A549 treated with AZD2906 at 1 μM for 4 hours (cell line): Measurements from ENCODE around the gene FRMD8. TPM values are rescaled to one million over a fixed set of nuclear protein-coding genes. Genes with fewer than 3 reads are reported as not detected.

Experiments
- total RNA-seq: library from RNA; stranded (reverse); fragments of 200-300 nt; extraction: Qiagen RNA extraction; gene quantifications from 5 replicates; pipeline ENCODE4 v1.2.3, GENCODE V29; 2022

FRMD8 gene
- total RNA-seq, result 45.6 to 53.2 TPM (median 48.9 TPM) in 5 replicates

GRCh38 chr11:65386307-65387140, at the start of gene FRMD8:
Gene FRMD8 (plus strand): TSS chr11:65386637. CDS start chr11:65387037, 400 bp downstream.

GRCh38 chr11:65354265-65355012, 32.0 kb upstream of the FRMD8 start, which contains the start of gene TIGD3:
Gene TIGD3 (plus strand): TSS chr11:65354751. CDS start chr11:65355809, 1,058 bp downstream.

GRCh38 chr11:65382033-65382803, 4.2 kb upstream of the FRMD8 start, which contains the start of gene SLC25A45:
Gene SLC25A45 (minus strand): TSS chr11:65382646. CDS start chr11:65381951, 695 bp downstream.

GRCh38 chr11:65422633-65423515, 36.4 kb downstream of the FRMD8 start, which contains the start of gene NEAT1:
Gene NEAT1 (plus strand): TSS chr11:65422798.

Other genes with a start within 250 kb of the FRMD8 start
- not detected in 5 replicates for gene SPDYC, start 216.4 kb upstream of the FRMD8 start, total RNA-seq
- 107 to 119 TPM (median 117 TPM) in 5 replicates for gene CAPN1, start 204.7 kb upstream of the FRMD8 start, total RNA-seq
- gene POLA2, start 124.7 kb upstream of the FRMD8 start, total RNA-seq, result 12.4 to 15.4 TPM (median 13.8 TPM) in 5 replicates
- gene CDC42EP2, start 71.8 kb upstream of the FRMD8 start, total RNA-seq, result 14.1 to 21.9 TPM (median 19.2 TPM) in 5 replicates
- gene DPF2, start 52.8 kb upstream of the FRMD8 start, total RNA-seq, result 39.6 to 46.8 TPM (median 40.9 TPM) in 5 replicates
- 0.94 to 1.3 TPM (median 1.2 TPM) in 5 replicates for gene TIGD3, start 31.9 kb upstream of the FRMD8 start, total RNA-seq
- 12.1 to 15.2 TPM (median 14.2 TPM) in 5 replicates for gene SLC25A45, start 4.0 kb upstream of the FRMD8 start, total RNA-seq
- 123 to 204 TPM (median 187 TPM) in 5 replicates for gene NEAT1, start 36.2 kb downstream of the FRMD8 start, total RNA-seq
- gene MALAT1, start 112.4 kb downstream of the FRMD8 start, total RNA-seq, result 42.9 to 87.3 TPM (median 59.9 TPM) in 5 replicates
- 47.8 to 62.4 TPM (median 58.2 TPM) in 5 replicates for gene SCYL1, start 138.4 kb downstream of the FRMD8 start, total RNA-seq
- gene LTBP3, start 171.7 kb downstream of the FRMD8 start, total RNA-seq, result 89.3 to 122 TPM (median 106 TPM) in 5 replicates
- gene ZNRD2, start 183.8 kb downstream of the FRMD8 start, total RNA-seq, result 63.9 to 77.4 TPM (median 76.9 TPM) in 5 replicates
- 26.3 to 47.9 TPM (median 45.5 TPM) in 5 replicates for gene FAM89B, start 185.9 kb downstream of the FRMD8 start, total RNA-seq
- 27.8 to 36.2 TPM (median 31.5 TPM) in 5 replicates for gene EHBP1L1, start 189.4 kb downstream of the FRMD8 start, total RNA-seq
- 0.51 to 0.95 TPM (median 0.72 TPM) in 5 replicates for gene KCNK7, start 209.2 kb downstream of the FRMD8 start, total RNA-seq
- 37.7 to 49.0 TPM (median 47.6 TPM) in 5 replicates for gene MAP3K11, start 227.6 kb downstream of the FRMD8 start, total RNA-seq
- gene PCNX3, start 229.1 kb downstream of the FRMD8 start, total RNA-seq, result 26.0 to 36.3 TPM (median 34.9 TPM) in 5 replicates